ENCODE data around the gene CFAP52. TPM values are rescaled to one million over a fixed set of nuclear protein-coding genes. Genes with fewer than 3 reads are reported as not detected.

CFAP52 gene
- total and polyA plus RNA-seq, 2 of the 8 experiments (the other 6 are each of a cell fraction or from before 2014, with no cell fraction given), result 0.11 TPM; not detected in 1

DNA sequence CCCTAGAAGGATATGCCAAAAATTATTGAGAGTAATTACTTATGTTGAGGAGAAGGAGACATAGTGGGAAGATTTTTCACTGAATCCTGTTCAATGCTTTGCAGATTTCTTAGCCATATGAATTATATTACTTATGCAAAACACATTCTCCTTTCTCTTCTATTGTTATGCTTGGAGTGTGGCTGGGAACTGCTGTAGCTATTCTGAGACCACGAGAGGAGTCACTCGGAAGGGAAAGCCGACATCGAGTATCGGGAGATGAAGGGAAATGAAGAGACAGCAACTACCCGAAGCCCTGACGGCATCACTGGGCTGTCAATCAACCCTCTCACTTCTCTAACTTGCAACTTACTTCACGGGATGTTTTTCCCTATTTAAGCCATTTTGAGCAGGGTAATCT, 40.4 kb upstream of the CFAP52 start:
- Histone ChIP-seq H3K79me1 (ENCODE audit: low read depth, low read length) (no peaks in the 10 kb centered on the region), H3K4me1 (replicated peaks in 1 of 4; ENCODE audit: control insufficient read depth in 3 of 4, insufficient read depth in 4 of 4, low read length in 3 of 4) (peaks cover 0 to 3% (median 1%) of the 10 kb centered on the region in 4 experiments; a peak in 1 of 7 replicates), H3K23me2 (ENCODE audit: low read depth, low read length) (no peaks in the 10 kb centered on the region), H3K18ac (ENCODE audit: extremely low read depth, low read length) (no peak overlapping the region), H3K36me3 (ENCODE audit: control insufficient read depth in 2 of 4, insufficient read depth in 4 of 4, low read length in 3 of 4) (no peaks in the 10 kb centered on the region; a peak in 1 of 8 replicates), H2BK120ac (replicated peaks; ENCODE audit: low read depth, low read length) (no peak overlapping the region), H3K4ac (replicated peaks; ENCODE audit: insufficient read length, low read depth, low read length) (no peak overlapping the region), H3K4me3 (ENCODE audit: extremely low read depth in 1 of 4, insufficient read depth in 2 of 4, low read depth in 3 of 4, low read length in 4 of 4) (no peak overlapping the region), H3K23ac (ENCODE audit: insufficient read length) (no peak overlapping the region), H2AK5ac (ENCODE audit: low read depth, low read length) (no peak overlapping the region), H3K14ac (ENCODE audit: insufficient read length) (no peak overlapping the region), H2BK15ac (ENCODE audit: low read length) (no peak overlapping the region), H2BK20ac (ENCODE audit: low read length) (no peak overlapping the region), H3K56ac (replicated peaks; ENCODE audit: insufficient read length, low read depth, low read length) (no peak overlapping the region), H3K9ac (replicated peaks in 1 of 4; ENCODE audit: extremely low read depth in 1 of 4, low read depth in 3 of 4, low read length in 3 of 4) (no peak overlapping the region), H2AFZ (ENCODE audit: low read length) (no peak overlapping the region), H3K27me3 (replicated peaks in 1 of 4; ENCODE audit: control insufficient read depth in 3 of 4, extremely low read depth in 1 of 4, insufficient read depth in 3 of 4, low read length in 3 of 4) (no peaks in the 10 kb centered on the region), H4K20me1 (replicated peaks in 1 of 2; ENCODE audit: control insufficient read depth in 1 of 2, insufficient read depth in 2 of 2, low read length in 2 of 2) (no peaks in the 10 kb centered on the region), H3K4me2 (ENCODE audit: insufficient read depth in 1 of 2, low read depth in 2 of 2, low read length in 2 of 2) (no peak overlapping the region), H2BK5ac (ENCODE audit: low read depth, low read length) (no peak overlapping the region), H2BK12ac (ENCODE audit: low read depth, low read length) (no peak overlapping the region), H3K79me2 (ENCODE audit: control insufficient read depth in 1 of 2, insufficient read depth in 2 of 2, low read length in 2 of 2) (no peaks in the 10 kb centered on the region), H3K27ac (ENCODE audit: low read depth, low read length) (no peak overlapping the region), H3K9me3 (ENCODE audit: insufficient read depth in 2 of 2, low read depth in 1 of 2, low read length in 1 of 2) (no peaks in the 10 kb centered on the region), H4K8ac (ENCODE audit: extremely low read depth, insufficient read depth, low read length) (no peak overlapping the region), H4K5ac (ENCODE audit: insufficient read length, low read depth, low read length) (no peak overlapping the region), H4K91ac (replicated peaks; ENCODE audit: insufficient read length, low read length) (no peak overlapping the region)
- FAIRE-seq, result no peak
- ChIA-PET CTCF (ENCODE audit: partially characterized antibody) (interaction anchor here (0.7 to 1.6 kb wide), 3 partner anchors 19 to 316 kb away, joined by 3 to 6 read pairs (median 4); no protein-coding TSS in a partner anchor), POLR2A (ENCODE audit: partially characterized antibody) (interaction anchor here (0.7 kb wide), 1 partner anchor 11 kb away, joined by 3 read pairs; no protein-coding TSS in a partner anchor)
- no peak for DNase-seq (ENCODE audit: low read depth in 1 of 2, low spot score in 2 of 2)
- WGBS, 2 experiments (ENCODE audit: extremely low coverage in 1 of 2, insufficient coverage in 1 of 2, insufficient read length in 1 of 2, insufficient replicate concordance in 2 of 2, low coverage in 1 of 2, low lambda C conversion rate in 2 of 2, missing lambda C conversion rate in 1 of 2), result 86% methylated on average over 8 of the region's 8 CpGs; no CpG with 5 or more reads in 1 of the 2 experiments
- TF ChIP-seq, protein P1, sequence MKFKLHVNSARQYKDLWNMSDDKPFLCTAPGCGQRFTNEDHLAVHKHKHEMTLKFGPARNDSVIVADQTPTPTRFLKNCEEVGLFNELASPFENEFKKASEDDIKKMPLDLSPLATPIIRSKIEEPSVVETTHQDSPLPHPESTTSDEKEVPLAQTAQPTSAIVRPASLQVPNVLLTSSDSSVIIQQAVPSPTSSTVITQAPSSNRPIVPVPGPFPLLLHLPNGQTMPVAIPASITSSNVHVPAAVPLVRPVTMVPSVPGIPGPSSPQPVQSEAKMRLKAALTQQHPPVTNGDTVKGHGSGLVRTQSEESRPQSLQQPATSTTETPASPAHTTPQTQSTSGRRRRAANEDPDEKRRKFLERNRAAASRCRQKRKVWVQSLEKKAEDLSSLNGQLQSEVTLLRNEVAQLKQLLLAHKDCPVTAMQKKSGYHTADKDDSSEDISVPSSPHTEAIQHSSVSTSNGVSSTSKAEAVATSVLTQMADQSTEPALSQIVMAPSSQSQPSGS (IDR thresholded peaks at IDR 0.05; ENCODE audit: low read length), result no peak
- TF ChIP-seq SIN3A (conservative IDR thresholded peaks at IDR 0.05 in 1 of 2, IDR thresholded peaks at IDR 0.05 in 1 of 2; ENCODE audit: low read depth in 1 of 2, low read length in 2 of 2) (no peak), TEAD4 (IDR thresholded peaks at IDR 0.05; ENCODE audit: low read depth, low read length) (no peak), NRF1 (IDR thresholded peaks at IDR 0.05; ENCODE audit: low read depth, low read length) (no peak), HDAC2 (IDR thresholded peaks at IDR 0.05; ENCODE audit: borderline replicate concordance in 1 of 2, low read depth in 2 of 2, low read length in 2 of 2) (no peak)

Data from H1 (cell line).